HCT116 (cell line): Measurements from ENCODE around the gene MRE11.

Experiments
- POLR2AphosphoS5 ChIP-seq: IDR thresholded peaks from 2 replicates; pipeline ENCODE4 v1.6.1; 2011; ENCODE audit warnings: mild to moderate bottlenecking, low read depth, low read length, moderate library complexity
- TF ChIP-seq, protein P1 (sequence below), 3 experiments: fragments of 200-600 bp in 1 of 3; sonication (generic) in 1 of 3; IDR thresholded peaks in 2 of 3; conservative IDR thresholded peaks in 1 of 3; 2 replicates each; pipeline ENCODE4 v1.5.1; 2012 to 2017; ENCODE audit warnings: low read depth in 2 of 3, low read length in 2 of 3, antibody characterized with exemption in 1 of 3, borderline replicate concordance in 1 of 3, control low read depth in 1 of 3, mild to moderate bottlenecking in 1 of 3, mixed read lengths in 1 of 3, mixed run types in 1 of 3, moderate library complexity in 1 of 3; ENCODE audit not compliant: insufficient read depth in 1 of 3

DNA sequence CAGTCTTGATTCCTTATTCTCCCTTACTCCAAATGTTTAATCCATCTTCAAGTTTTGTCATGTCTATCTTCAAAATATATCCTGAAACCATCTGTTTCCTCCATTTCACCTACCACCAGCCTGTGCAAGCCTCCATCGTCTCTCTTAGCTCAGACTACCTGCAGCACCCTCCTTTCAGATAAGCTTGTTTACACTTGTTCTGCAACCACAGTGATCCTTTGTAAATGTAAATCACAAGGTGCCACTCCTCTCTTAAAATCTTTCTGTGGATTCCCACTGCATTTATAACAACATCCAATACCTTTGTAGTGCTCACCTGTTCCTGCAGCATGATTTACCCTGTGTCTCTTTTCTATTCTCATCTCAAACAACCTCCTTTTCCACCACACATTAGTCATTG, 60.6 kb downstream of the MRE11 start:
- TF ChIP-seq, protein P1, sequence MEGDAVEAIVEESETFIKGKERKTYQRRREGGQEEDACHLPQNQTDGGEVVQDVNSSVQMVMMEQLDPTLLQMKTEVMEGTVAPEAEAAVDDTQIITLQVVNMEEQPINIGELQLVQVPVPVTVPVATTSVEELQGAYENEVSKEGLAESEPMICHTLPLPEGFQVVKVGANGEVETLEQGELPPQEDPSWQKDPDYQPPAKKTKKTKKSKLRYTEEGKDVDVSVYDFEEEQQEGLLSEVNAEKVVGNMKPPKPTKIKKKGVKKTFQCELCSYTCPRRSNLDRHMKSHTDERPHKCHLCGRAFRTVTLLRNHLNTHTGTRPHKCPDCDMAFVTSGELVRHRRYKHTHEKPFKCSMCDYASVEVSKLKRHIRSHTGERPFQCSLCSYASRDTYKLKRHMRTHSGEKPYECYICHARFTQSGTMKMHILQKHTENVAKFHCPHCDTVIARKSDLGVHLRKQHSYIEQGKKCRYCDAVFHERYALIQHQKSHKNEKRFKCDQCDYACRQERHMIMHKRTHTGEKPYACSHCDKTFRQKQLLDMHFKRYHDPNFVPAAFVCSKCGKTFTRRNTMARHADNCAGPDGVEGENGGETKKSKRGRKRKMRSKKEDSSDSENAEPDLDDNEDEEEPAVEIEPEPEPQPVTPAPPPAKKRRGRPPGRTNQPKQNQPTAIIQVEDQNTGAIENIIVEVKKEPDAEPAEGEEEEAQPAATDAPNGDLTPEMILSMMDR (IDR thresholded peaks at IDR 0.05 in 2 of 3, conservative IDR thresholded peaks at IDR 0.05 in 1 of 3; ENCODE audit: borderline replicate concordance in 1 of 3, insufficient read depth in 1 of 3, low read depth in 2 of 3, low read length in 2 of 3), result no peak
- TF ChIP-seq POLR2AphosphoS5, result no peak
